Hepatic stellate cell (primary cell): ENCODE data around the gene CCDC33.
A peak's percentile ranks its signal among the peaks of the same experiment; 100 is the strongest.

ENCODE experiments used
- DNase-seq: peaks from one replicate; pipeline ENCODE4 v3.0.0; 2011; ENCODE audit warnings: low spot score

The CCDC33 gene

DNA sequence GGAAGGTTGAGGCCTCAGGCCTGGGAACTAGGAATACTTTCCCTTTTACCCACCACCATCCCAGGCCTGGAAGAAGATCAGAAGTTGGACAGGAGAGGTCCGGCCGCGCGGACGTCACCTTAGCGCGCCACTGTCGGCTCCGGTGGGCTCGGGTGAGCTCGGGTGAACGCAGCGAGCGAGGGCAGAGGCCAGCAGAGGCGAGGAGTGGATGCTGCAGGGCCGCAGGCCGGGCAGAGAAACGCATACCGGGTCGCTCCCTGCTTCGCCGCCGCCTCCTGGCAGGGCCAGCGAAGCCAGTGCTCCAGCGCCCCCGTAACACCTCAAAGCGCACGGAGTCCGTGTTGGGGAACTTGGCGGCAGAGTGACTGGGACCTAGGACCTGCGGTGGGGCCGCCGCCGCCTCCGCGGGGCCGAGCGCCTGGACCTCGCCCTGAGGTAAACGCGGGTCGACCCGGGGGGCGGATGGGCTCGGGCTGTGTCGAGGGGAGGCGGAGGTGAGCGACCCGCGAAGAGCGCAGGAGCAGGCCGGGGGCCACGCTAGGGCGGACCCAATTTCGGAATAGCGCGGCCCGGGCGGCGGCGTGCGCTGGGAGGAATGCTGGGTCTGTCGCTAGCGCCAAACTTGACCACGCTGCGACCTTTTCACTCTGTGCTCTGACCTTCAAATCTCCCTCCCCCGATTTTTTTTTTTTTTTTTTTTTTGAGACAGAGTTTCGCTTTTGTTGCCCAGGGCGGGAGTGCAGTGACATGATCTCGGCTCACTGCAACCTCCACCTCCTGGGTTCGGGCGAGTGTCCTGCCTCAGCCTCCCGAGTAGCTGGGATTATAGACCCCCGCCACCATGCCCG, 129.7 kb downstream of the CCDC33 start:
- DNase-seq: peak; percentile 40

DNA sequence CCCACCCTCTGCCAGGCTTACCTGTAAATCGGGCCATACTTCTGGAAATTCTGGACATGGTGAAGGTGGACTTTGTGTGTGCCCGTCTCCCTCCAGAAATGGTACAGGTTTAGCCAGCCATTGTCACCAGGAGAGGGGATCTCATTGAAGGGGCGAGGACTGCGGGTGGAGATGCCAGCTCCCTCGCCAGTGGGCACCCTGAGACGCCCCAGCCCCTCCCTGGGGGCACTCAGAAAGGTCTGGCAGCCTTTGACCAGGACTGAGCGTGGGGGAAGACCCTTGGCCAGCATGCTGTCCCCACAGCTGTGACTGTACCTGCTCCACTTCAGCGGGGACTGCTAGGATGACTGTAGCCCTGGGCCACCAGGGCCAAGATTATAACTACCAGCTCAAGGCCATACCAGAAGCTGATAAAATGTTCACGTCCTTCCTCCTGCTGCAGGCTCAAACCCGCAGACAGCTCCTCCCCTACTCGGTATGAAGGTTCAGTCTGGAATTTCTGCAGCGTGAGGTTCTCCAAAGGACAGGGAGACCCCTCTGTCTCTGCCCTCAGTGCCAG, 131.2 kb downstream of the CCDC33 start, which contains the start of gene CYP11A1:
Gene CYP11A1, minus strand, starts transcription at position 351 of the 559 bp plus-strand sequence. Its CDS starts 61 bp downstream, at position 290.
- peak; percentile 3 for DNase-seq

DNA sequence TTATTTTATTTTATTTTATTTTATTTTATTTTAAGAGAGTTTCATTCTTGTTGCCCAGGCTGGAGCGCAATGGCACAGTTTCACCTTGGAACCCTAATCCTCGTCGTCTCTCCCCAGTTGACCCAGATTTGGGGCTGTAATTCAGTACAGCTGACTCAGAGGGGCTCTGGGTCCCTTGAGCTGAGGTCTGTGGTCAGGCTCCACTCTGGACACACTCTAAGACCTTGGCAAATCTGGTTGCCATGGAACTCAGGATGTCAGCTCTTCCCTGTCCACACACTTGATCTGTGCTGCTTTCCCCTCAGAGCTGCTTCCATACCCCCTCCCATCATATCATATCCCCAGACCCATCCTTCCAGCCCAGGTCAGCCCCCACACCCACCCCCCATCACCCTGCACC, 132.0 kb downstream of the CCDC33 start:
- peak; percentile 0 for DNase-seq

DNA sequence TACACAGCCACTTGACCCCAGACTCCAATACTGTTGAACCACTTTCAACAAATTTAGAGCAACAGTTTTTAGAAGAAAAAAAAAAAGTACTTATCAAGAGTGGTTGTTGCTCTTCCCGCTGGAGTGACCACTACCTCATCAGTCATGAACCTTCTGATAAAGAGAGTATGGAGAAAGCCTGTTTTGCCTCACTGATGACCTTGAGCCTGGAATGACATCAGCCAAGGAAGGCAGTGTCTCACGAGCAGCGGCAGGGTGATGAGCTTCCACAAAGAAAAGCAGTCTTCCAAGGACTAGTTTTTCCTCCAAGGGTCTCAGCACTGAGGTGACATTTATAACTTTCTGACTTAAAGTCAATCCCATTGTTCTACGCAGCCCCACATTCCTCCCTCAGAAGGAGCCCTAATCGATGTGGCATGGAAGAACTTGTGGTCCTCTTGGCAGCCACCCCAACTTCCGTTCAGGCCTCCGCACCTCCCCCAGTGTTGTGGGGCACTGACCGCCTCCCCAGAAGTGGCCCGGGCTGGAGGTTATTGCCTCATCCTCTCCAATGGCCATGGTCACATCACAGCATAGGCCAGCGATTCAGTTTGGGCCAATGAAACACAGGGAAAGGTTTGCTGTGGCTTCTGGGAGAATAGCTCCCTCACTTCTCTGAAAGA, 133.1 kb downstream of the CCDC33 start:
- peak; percentile 6 for DNase-seq

DNA sequence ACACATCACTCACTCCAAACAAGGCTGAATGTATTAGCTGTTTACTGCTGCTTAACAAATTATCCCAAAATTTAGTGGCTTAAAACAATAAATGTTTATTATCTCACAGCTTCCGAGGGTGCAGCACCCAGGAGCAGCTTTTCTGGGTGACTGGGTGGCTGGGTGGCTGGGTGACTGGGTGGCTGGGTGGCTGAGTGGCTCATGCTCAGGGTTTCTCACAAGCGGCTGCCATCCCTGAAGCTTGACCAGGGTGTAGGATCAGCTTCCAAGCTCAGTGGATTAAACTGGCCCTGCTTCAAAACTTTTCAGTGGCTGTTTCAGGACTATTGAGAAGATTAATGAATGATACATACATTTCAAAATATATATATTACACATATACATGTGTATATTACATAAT, 133.6 kb downstream of the CCDC33 start:
- DNase-seq: peak; percentile 1

DNA sequence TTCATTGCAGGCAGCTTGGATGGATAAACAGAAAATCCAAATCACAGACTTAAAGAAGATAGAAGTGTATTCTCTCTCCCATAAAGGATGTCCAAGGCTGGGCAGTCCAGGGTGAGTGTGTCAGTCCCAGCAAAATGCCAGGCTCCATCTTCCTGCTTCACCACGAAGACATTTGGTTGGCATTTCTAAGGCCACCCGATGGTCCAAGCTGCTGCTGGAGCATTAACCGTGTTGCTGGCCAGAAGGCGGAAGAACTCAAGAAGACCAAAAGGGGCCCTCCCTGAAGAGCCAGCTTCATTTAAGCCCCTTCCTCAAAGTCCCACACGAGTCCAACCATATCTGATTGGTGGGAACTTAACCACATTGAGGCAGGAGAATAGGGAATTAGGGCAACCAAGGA, 134.3 kb downstream of the CCDC33 start:
- no peak for DNase-seq

DNA sequence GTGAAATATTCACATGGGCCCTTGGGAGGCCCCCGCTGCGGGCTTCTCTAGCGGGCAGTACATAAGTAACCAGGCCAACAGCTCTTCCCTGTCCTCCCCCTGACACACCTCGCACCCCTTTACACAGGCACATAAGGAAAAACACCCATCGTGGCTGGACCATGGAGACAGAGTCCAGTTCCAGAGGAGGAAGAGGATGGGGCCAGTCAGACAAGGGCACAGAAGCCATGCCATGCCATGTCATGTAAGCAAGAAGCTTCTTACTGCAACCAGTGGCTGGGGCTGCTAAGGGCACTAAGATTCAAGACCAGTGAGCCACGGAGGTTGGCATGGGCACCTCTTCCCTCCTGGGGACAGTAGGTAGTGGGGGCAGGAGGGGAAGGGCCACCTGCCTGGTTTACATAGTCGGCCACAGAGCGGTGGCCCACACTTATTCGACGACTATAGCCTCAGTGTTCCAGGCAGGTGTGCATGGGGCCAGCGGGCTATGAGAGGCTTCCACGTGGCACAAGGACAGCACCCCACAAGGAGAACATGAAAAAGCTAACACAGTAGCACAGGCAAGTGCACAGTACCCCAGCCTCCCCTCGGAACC, 137.0 kb downstream of the CCDC33 start:
- peak; percentile 2 for DNase-seq

DNA sequence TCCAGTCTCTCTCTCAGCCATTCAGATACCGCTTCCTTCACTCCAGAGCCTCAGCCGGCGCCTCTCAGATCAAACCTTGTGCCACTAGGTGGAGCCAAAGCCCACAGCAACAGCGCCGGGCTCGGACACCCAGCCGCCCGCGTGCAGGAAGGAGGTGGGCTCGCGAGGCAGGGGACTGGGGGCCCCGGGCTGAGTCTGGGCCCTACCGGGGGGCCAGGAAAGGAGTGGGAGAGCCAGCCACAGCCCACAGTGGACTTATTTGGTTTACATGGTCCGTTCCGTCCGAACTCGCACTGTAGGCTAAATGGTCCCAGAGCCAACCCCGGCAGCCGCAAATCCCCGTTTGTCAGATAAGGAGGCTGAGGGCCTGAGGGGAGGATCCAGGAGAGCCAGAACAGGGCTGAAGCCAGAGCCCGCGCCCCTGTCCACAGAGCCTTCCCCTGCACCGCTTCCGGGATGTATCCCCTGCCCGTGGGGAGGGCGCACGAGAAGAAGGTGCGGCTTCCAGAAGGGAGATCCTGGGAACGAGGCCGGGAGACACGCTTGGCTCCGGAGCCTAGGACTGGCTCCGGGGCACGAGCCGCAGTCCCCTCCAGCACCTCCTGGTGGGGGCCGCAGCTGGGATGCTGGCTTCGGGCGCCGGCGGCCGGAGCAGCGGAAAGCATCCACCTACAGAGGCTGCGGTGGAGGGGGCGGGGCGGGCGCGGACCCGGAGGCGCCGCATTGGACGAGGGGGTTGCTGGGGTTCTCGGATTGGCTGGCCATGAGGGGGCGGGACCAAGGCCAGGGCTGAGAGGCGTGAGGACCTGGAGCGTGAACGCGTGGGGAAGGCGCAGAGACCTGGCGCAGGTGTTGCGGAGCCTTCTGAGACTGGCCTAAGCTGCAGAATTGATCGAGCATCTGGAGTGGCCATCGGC, 137.9 kb downstream of the CCDC33 start:
- DNase-seq: peak; percentile 99

DNA sequence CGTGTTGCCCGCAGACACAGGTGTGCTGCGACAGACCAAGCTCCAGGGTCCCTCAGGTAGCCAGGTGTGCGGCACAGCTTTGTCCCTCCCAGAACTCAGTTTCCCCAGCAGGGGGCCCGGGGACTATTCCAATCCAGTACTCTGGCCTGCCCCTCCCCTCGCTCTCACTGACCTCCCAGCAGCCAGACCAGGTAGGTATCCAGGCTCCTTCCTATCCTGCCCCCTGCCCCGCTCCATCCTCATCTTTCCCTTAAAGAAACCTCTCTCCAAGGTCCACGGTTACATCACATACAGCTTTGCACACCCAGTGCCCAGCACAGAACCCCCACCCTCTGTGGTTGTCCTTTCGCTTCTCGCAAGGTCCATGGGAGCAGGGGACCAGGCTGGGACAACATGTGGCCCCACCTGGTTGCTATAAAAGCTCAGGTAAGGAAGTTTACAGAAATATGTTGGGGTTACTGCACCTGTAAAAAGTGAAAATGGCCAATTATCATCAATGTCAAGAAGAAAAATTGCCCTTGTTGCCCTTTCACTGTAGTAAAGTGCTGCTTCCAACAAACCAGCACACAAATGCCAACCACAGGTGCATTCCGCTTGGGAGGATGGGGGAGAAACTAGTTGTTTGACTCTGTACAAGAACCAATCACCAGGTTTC, 138.6 kb downstream of the CCDC33 start:
- peak; percentile 5 for DNase-seq

DNA sequence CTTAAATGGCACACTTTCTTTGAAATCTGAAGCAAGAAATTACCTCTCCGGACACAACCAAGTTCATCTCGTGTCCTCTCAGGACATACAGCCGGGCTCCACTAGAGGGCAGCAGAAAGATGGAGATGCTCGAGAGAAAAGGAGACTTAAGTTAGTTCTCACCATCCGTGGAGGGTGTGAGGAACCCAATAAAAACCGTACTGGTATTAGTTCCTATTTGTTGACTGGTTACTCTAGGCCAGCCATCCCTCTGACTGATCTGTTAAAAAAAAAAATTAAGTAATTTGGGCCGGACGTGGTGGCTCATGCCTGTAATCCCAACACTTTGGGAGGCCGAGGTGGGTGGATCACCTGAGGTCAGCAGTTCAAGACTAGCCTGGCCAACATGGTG, 139.2 kb downstream of the CCDC33 start:
- DNase-seq: peak; percentile 83

DNA sequence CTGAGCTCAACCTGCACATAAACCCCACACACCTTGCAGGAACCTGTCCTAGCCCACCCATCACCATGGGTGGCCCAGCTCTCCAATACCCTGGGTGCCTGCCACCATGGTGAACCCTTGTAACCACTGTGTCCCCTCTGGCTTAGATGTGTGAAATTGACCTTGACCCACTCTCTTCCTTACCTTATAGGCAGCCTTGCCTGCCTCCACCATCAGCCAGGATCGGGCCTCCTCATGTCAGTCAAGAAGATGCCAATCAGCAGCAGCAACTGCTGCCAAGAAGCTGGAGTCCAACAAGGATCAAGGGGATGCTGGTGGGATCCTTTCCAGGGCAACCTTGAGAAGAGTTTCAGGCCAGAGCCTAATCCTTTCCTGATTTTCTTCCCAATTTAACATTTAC, 140.1 kb downstream of the CCDC33 start:
- peak; percentile 0 for DNase-seq

DNA sequence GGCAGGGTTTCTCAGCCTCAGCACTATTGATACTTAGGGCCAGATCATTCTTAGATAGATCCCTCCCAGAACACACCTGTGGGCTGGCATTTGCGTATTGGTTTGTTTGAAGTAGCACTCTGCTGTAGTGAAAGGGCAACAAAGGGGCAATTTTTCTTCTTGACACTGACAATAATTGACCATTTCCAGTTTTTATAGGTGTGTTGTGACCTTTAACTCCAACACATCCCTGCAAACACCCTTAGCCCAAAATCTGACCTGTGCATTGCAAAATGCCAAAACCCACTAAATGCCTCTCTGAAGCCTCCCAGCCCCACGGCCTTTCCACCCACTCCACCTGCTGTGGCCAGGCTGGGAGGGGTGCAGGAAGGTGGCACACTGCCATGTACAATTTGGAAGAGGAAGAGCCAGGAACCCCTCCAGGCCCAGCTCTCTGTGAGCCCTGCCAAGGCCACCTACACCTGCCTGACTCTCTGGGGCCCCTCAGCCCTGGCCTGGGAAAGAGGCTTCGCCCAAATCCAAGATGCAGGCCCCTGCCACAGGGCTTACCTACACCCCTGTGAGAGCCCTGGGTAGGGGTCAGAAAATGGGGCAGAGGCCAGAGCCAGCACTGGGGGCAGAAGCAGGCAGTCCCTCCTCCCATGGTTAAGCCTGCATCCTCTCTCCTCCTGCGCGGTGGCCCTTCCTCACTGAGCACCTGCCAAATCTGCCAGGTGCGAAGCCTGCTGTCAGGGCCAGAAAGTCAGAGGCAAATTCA, 140.9 kb downstream of the CCDC33 start:
- no peak for DNase-seq

DNA sequence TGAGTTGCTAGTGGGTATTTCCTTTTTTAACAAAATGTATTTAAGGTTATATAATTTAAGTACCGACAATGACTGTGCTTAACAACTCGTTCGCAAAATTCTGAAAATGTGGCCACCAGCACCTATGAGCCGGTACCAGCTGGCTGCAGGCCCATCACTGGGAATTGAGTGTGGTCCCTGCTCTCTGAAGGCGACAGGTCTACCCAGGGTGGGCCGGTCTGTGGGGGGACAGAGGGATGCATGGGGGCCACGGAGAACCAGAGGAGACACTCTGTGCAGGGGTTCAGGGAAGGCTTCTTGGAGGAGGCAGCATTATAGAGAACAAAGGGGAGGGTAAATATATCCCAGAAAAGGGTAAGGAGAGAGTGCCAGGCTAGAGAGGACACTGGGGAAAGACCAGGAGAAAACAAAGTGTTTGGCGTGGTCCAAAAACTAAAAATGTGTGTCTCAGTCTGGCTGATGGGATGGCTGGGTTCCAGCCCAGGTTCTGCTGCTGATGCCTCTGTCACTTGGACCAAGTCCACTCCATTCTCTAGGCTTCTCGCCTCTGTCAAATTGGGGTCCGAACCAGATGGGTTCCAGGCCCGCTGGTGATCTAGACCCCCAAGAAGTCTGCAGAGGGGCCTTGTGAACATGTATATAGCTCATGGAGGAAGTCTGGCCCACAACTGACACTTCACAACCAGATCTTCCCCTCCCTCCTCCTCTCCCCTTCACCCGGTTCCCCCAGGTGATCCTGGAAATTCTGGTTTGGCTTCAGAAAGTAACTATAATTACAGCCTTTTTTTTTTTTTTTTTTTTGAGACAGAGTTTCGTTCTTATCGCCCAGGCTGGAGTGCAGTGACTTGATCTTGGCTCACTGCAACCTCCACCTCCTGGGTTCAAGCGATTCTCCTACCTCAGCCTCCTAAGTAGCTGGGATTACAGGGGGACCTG, 142.0 kb downstream of the CCDC33 start:
- no peak for DNase-seq

DNA sequence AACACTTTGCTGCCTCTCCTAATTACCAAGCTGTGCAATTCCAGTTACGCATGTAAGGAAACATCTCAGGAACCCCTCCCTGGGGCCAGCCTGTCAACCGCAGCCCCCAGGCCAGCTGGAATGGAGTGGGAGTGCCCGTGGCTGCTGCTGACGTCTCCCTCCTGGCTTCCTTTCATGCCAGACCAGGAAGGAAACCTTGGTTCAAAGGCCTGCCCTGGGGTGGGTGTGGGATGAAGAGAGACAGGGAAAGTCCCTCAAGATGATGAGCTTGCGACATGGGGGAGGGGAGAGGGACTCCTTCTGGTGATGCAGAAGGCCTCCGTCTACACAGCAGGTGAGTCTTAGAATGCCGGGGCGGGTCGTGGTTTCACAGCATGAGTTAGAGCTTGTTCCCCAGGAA, 142.7 kb downstream of the CCDC33 start:
- DNase-seq: no peak

DNA sequence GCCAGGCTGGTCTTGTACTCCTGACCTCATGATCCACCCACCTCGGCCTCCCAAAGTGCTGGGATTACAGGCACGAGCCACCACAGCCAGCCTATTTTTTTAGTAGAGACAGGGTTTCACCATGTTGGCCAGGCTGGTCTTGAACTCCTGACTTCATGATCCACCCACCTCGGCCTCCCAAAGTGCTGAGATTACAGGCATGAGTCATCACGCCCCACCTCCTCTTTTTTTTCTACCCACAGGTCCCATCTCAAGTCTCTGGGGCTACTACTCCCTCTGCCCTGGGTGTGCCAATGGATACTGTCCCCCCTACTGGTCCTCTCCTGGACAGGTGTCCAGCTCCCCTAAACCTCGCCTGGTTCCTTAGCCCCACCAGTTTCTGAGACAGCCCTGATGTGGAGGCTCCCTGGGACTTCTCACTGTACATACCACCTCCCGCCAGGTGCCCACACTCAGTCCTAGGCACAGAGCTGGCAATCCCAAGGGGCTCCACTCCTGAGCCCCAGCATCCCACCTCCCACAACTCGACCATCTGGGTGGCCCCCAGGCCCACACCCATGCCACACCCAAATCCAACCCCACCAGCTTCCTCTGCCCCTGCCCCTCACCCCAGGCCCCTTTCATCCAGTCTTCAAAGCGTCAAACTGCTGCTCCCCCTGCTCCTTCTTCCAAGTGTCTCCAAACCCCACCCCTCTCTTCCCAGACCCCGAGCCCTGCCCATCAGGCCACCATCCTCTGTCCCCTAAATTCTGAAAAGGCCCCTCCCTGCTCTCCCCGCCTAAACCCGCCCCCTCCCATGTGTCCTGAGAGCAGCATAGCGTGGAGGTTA, 144.4 kb downstream of the CCDC33 start:
- DNase-seq: no peak

DNA sequence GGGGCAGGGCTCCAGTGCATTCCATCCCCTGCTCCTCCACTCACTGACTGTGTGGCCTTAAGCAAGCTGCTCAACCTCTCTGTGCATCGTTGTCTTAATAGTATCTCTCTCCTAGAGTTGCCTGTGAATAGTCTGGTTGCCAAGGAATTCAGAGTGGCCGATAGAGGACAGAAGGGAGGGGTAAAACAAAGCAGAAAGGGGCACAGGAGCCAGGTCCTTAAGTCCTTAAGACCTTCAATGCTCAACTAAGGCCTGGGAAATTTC, 145.0 kb downstream of the CCDC33 start:
- DNase-seq: no peak

DNA sequence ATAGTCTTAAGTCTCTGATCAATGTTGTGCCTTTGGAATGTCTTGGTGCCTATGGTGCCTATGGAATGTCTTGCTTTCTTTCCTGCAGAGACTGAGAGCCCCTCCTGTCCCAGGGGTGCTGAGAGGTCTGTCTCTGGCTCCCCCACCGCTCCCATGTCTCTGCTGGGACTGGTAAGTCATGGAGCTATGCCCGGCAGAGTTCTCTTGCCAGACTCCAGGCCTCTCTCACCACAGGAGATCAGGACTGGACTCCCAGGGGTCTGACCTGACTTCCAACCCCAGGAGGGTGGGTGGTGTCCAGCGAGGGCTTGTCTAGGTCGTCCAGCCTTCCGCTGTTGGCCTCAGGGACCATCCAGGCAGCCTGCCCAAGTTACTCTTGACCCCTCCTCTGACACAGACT, 145.4 kb downstream of the CCDC33 start:
- no peak for DNase-seq

DNA sequence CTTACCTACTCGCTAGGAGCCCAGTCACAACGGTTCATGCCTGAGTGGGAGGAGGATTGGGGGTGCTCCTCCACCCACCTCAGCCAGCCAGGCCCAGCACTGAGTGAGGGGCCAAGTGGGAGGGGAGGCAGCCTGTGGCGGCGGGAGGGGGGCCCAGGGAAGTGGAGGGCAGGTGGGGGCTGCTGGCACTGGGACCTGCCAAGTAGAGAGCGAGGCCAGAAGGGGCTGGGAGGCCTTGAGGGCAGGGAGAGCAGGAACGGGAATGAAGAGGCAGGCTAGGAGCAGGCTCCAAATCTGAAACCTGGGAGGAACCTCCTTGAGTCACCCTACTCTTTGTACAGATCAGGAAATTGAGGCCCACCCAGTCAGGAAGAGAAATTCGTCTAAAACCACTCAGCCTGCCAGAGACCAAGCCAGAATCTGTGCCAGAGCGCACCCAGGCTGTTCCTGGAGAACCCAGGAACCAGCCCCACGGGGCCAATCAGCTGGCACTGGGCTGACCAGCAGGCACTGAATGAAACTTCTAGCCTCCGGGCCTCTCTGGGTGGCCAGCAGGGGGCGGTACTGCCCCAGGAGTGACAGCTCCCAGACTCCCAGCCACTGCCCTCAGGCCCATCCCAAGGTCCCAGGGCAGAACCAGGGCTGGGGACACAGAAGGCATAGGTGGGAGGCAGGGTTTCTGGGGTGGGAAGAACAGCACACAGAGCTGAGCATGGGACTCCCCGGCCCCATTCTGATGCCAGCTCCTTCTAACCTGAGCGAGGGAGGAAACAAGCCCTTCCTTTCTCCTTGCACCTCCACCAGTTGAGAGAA, 146.1 kb downstream of the CCDC33 start:
- DNase-seq: peak; percentile 98
